WTC11 (cell line): ENCODE measurements around the gene C2CD2.

Experiments used
- AFF4 ChIP-seq: sonication (generic); formaldehyde crosslinking; IDR thresholded peaks from 2 replicates; pipeline ENCODE4 v1.8.1; 2023; ENCODE audit warnings: mild to moderate bottlenecking, missing genetic modification reagents, borderline replicate concordance
- AR ChIP-seq: fragments of 250-450 bp; sonication (Bioruptor Pico); IDR thresholded peaks from 2 replicates; pipeline ENCODE4 v1.9.0; 2021; ENCODE audit warnings: mild to moderate bottlenecking
- ATF2 ChIP-seq: sonication (generic); formaldehyde crosslinking; IDR thresholded peaks from 2 replicates; pipeline ENCODE4 v1.8.1; 2022; ENCODE audit warnings: low read depth, missing genetic modification reagents, borderline replicate concordance
- CTCF ChIP-seq: fragments of 200-600 bp; IDR thresholded peaks from 2 replicates; pipeline ENCODE4 v1.8.0; 2022; ENCODE audit warnings: antibody characterized with exemption
- E2F5 ChIP-seq: sonication (generic); formaldehyde crosslinking; IDR thresholded peaks from 2 replicates; pipeline ENCODE4 v1.8.1; 2022; ENCODE audit warnings: mild to moderate bottlenecking, moderate library complexity, missing genetic modification reagents
- ESRRA ChIP-seq: sonication (generic); formaldehyde crosslinking; IDR thresholded peaks from 2 replicates; pipeline ENCODE4 v1.8.1; 2022; ENCODE audit warnings: mild to moderate bottlenecking, missing genetic modification reagents, borderline replicate concordance
- FOXP1 ChIP-seq: sonication (generic); formaldehyde crosslinking; IDR thresholded peaks from 2 replicates; pipeline ENCODE4 v1.8.0; 2022; ENCODE audit warnings: missing genetic modification reagents, mild to moderate bottlenecking, moderate library complexity, borderline replicate concordance
- IRF1 ChIP-seq: sonication (generic); formaldehyde crosslinking; IDR thresholded peaks from 2 replicates; pipeline ENCODE4 v1.8.0; 2023; ENCODE audit warnings: missing genetic modification reagents
- MAX ChIP-seq: sonication (generic); formaldehyde crosslinking; IDR thresholded peaks from 2 replicates; pipeline ENCODE4 v1.8.0; 2022; ENCODE audit warnings: mild to moderate bottlenecking, missing genetic modification reagents
- PRDM15 ChIP-seq: sonication (generic); formaldehyde crosslinking; IDR thresholded peaks from 2 replicates; pipeline ENCODE4 v1.8.0; 2022; ENCODE audit warnings: missing genetic modification reagents
- PREB ChIP-seq: sonication (generic); formaldehyde crosslinking; IDR thresholded peaks from 2 replicates; pipeline ENCODE4 v1.8.1; 2022; ENCODE audit warnings: mild to moderate bottlenecking, missing genetic modification reagents, moderate library complexity, borderline replicate concordance
- TEAD4 ChIP-seq: sonication (generic); formaldehyde crosslinking; IDR thresholded peaks from 2 replicates; pipeline ENCODE4 v1.8.0; 2022; ENCODE audit warnings: mild to moderate bottlenecking, missing genetic modification reagents

- no peak for TF ChIP-seq TEAD4
- TF ChIP-seq CTCF, result no peak
- TF ChIP-seq AFF4 (CRISPR knock-in tag), result no peak
- TF ChIP-seq ESRRA, result no peak
- TF ChIP-seq E2F5, result no peak
- no peak for TF ChIP-seq FOXP1
- TF ChIP-seq IRF1, result no peak
- no peak for TF ChIP-seq ATF2 (CRISPR knock-in tag)
- TF ChIP-seq PREB (CRISPR knock-in tag), result no peak
- TF ChIP-seq PRDM15 (CRISPR knock-in tag), result no peak
- TF ChIP-seq MAX (CRISPR knock-in tag), result no peak
- TF ChIP-seq AR (CRISPR knock-in tag), result no peak
Observed at GRCh38 chr21:41890355-41890754, 63.5 kb downstream of the C2CD2 start.
